T-helper 22 cell (primary cell): ENCODE data around the gene GNB1L.

Experiments used
- DNase-seq: peaks from one replicate; pipeline ENCODE4 v3.0.0-alpha.2; 2020; ENCODE audit warnings: low read depth

GNB1L gene

GRCh38 chr22:19775496-19776325 is 79.0 kb downstream of the GNB1L start:
- no peak for DNase-seq

- DNase-seq: no peak
These were observed 80.0 kb downstream of the GNB1L start for GRCh38 chr22:19774628-19775027.

GRCh38 chr22:19773470-19774040 is 81.1 kb downstream of the GNB1L start:
- no peak for DNase-seq

GRCh38 chr22:19772673-19773469 is 81.8 kb downstream of the GNB1L start:
- no peak for DNase-seq

- DNase-seq: no peak
These were observed 82.3 kb downstream of the GNB1L start for GRCh38 chr22:19772422-19772672.

- no peak for DNase-seq
These were observed 84.1 kb downstream of the GNB1L start for GRCh38 chr22:19770349-19771220.

- no peak for DNase-seq
These were observed 85.3 kb downstream of the GNB1L start for GRCh38 chr22:19769393-19769715.

- no peak for DNase-seq
These were observed 87.0 kb downstream of the GNB1L start for GRCh38 chr22:19767427-19768341.

- DNase-seq: no peak
These were observed 87.9 kb downstream of the GNB1L start for GRCh38 chr22:19766511-19767426.

GRCh38 chr22:19766240-19766510 is 88.5 kb downstream of the GNB1L start:
- DNase-seq: no peak

GRCh38 chr22:19765477-19766239 is 89.0 kb downstream of the GNB1L start:
- no peak for DNase-seq

GRCh38 chr22:19764636-19765476 is 89.8 kb downstream of the GNB1L start:
- DNase-seq: no peak

- DNase-seq: no peak
These were observed 90.4 kb downstream of the GNB1L start for GRCh38 chr22:19764299-19764593.

GRCh38 chr22:19763458-19764298 is 91.0 kb downstream of the GNB1L start:
- DNase-seq: no peak

GRCh38 chr22:19762568-19763457 is 91.9 kb downstream of the GNB1L start:
- no peak for DNase-seq

- no peak for DNase-seq
These were observed 92.7 kb downstream of the GNB1L start for GRCh38 chr22:19761725-19762567.
